Panc1 (cell line): ENCODE results near the gene POLR3GL.

Experiments used
- POLR2AphosphoS5 ChIP-seq: IDR thresholded peaks from 2 replicates; pipeline ENCODE4 v1.6.1; 2012; ENCODE audit warnings: mild to moderate bottlenecking, low read depth, low read length, moderate library complexity
- SIN3A ChIP-seq: IDR thresholded peaks from 2 replicates; pipeline ENCODE4 v1.6.1; 2012; ENCODE audit warnings: low read depth, mild to moderate bottlenecking, low read length, moderate library complexity, borderline replicate concordance; ENCODE audit not compliant: insufficient read depth
- TF ChIP-seq, protein P1 (sequence below): fragments of 450-650 bp; IDR thresholded peaks from 2 replicates; pipeline ENCODE4 v1.5.1; 2017; ENCODE audit warnings: mild to moderate bottlenecking
- TF ChIP-seq, protein P2 (sequence below), 2 experiments: IDR thresholded peaks; 2 replicates each; pipeline ENCODE4 v1.6.1; 2011 to 2012; ENCODE audit warnings: low read depth in 2 of 2, control low read depth in 1 of 2, low read length in 1 of 2, mild to moderate bottlenecking in 1 of 2, moderate library complexity in 1 of 2; ENCODE audit not compliant: insufficient read depth in 1 of 2

DNA sequence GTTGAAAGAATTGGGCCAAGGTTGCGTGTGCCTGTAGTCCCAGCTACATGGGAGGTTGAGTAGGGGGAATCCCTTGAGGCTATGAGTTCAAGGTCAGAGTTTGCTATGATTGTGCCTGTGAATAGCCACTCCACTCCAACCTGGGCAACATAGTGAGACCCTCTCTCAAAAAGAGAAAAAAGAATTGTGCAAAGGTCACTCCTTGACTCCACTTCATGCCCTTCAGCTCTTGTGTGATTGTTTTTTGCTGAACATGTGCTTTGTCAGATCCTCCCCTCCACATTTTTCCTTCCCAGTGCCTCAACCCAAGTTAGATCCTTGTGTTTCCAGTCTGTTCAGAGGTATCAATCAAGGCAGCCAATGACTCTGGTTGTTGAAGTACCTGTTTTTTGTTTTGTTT lies 23.4 kb downstream of the POLR3GL start:
- TF ChIP-seq, protein P1, sequence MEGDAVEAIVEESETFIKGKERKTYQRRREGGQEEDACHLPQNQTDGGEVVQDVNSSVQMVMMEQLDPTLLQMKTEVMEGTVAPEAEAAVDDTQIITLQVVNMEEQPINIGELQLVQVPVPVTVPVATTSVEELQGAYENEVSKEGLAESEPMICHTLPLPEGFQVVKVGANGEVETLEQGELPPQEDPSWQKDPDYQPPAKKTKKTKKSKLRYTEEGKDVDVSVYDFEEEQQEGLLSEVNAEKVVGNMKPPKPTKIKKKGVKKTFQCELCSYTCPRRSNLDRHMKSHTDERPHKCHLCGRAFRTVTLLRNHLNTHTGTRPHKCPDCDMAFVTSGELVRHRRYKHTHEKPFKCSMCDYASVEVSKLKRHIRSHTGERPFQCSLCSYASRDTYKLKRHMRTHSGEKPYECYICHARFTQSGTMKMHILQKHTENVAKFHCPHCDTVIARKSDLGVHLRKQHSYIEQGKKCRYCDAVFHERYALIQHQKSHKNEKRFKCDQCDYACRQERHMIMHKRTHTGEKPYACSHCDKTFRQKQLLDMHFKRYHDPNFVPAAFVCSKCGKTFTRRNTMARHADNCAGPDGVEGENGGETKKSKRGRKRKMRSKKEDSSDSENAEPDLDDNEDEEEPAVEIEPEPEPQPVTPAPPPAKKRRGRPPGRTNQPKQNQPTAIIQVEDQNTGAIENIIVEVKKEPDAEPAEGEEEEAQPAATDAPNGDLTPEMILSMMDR = no peak
- TF ChIP-seq POLR2AphosphoS5 (no peak), SIN3A (no peak)
- TF ChIP-seq, protein P2, sequence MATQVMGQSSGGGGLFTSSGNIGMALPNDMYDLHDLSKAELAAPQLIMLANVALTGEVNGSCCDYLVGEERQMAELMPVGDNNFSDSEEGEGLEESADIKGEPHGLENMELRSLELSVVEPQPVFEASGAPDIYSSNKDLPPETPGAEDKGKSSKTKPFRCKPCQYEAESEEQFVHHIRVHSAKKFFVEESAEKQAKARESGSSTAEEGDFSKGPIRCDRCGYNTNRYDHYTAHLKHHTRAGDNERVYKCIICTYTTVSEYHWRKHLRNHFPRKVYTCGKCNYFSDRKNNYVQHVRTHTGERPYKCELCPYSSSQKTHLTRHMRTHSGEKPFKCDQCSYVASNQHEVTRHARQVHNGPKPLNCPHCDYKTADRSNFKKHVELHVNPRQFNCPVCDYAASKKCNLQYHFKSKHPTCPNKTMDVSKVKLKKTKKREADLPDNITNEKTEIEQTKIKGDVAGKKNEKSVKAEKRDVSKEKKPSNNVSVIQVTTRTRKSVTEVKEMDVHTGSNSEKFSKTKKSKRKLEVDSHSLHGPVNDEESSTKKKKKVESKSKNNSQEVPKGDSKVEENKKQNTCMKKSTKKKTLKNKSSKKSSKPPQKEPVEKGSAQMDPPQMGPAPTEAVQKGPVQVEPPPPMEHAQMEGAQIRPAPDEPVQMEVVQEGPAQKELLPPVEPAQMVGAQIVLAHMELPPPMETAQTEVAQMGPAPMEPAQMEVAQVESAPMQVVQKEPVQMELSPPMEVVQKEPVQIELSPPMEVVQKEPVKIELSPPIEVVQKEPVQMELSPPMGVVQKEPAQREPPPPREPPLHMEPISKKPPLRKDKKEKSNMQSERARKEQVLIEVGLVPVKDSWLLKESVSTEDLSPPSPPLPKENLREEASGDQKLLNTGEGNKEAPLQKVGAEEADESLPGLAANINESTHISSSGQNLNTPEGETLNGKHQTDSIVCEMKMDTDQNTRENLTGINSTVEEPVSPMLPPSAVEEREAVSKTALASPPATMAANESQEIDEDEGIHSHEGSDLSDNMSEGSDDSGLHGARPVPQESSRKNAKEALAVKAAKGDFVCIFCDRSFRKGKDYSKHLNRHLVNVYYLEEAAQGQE (IDR thresholded peaks at IDR 0.05; ENCODE audit: insufficient read depth in 1 of 2, low read depth in 2 of 2, low read length in 1 of 2) = no peak
